A673 (cell line): ENCODE data around the gene NRG3.

Experiments used
- EZH2 ChIP-seq: fragments of 200-600 bp; sonication (generic); IDR thresholded peaks from 2 replicates; pipeline ENCODE4 v1.6.1; 2017; ENCODE audit warnings: borderline replicate concordance, low read depth, mild to moderate bottlenecking, mixed read lengths, antibody characterized with exemption, low read length; ENCODE audit not compliant: poor library complexity, severe bottlenecking
- TF ChIP-seq, protein P1 (sequence below): fragments of 300-800, 200-600 bp; sonication (generic); conservative IDR thresholded peaks from 2 replicates; pipeline ENCODE4 v1.5.1; 2017; ENCODE audit warnings: low read depth, mild to moderate bottlenecking, antibody characterized with exemption, low read length, moderate library complexity, mixed read lengths

GRCh38 chr10:82402906-82403401 lies 528.0 kb downstream of the NRG3 start:
- TF ChIP-seq, protein P1, sequence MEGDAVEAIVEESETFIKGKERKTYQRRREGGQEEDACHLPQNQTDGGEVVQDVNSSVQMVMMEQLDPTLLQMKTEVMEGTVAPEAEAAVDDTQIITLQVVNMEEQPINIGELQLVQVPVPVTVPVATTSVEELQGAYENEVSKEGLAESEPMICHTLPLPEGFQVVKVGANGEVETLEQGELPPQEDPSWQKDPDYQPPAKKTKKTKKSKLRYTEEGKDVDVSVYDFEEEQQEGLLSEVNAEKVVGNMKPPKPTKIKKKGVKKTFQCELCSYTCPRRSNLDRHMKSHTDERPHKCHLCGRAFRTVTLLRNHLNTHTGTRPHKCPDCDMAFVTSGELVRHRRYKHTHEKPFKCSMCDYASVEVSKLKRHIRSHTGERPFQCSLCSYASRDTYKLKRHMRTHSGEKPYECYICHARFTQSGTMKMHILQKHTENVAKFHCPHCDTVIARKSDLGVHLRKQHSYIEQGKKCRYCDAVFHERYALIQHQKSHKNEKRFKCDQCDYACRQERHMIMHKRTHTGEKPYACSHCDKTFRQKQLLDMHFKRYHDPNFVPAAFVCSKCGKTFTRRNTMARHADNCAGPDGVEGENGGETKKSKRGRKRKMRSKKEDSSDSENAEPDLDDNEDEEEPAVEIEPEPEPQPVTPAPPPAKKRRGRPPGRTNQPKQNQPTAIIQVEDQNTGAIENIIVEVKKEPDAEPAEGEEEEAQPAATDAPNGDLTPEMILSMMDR = no peak
- TF ChIP-seq EZH2 = no peak
